NCI-H748 (cell line): Measurements from ENCODE around the gene BCAS3.
"Not testable (repeated sequence)": the region's sequence is repeated elsewhere in the genome, so short reads cannot be mapped to it uniquely, and the experiment has no call there.

Experiments used
- DNase-seq: peaks from one replicate; lab custom pipeline; 2025; ENCODE audit not compliant: unreplicated experiment; lab: John Stamatoyannopoulos, UW

Gene BCAS3

GRCh38 chr17:60989846-60990245 lies 312.2 kb downstream of the BCAS3 start:
- DNase-seq, result no peak

- DNase-seq, result no peak
These were observed 315.8 kb downstream of the BCAS3 start for GRCh38 chr17:60993497-60993896.

- no peak for DNase-seq
These were observed 318.0 kb downstream of the BCAS3 start for GRCh38 chr17:60995680-60996079.

GRCh38 chr17:61000911-61001310 lies 323.3 kb downstream of the BCAS3 start:
- DNase-seq, result no peak

GRCh38 chr17:61002316-61002736 lies 324.7 kb downstream of the BCAS3 start:
- DNase-seq, result peak; percentile 4

- no peak for DNase-seq
These were observed 327.7 kb downstream of the BCAS3 start for GRCh38 chr17:61005358-61005757.

GRCh38 chr17:61005958-61006357 lies 328.3 kb downstream of the BCAS3 start:
- not testable (repeated sequence) for DNase-seq

GRCh38 chr17:61007980-61008379 lies 330.3 kb downstream of the BCAS3 start:
- DNase-seq, result no peak

- no peak for DNase-seq
These were observed 332.0 kb downstream of the BCAS3 start for GRCh38 chr17:61009663-61010062.

- DNase-seq, result no peak
These were observed 333.1 kb downstream of the BCAS3 start for GRCh38 chr17:61010661-61011170.

- no peak for DNase-seq
These were observed 333.6 kb downstream of the BCAS3 start for GRCh38 chr17:61011251-61011650.

GRCh38 chr17:61015966-61016365 lies 338.3 kb downstream of the BCAS3 start:
- no peak for DNase-seq

- no peak for DNase-seq
These were observed 339.8 kb downstream of the BCAS3 start for GRCh38 chr17:61017317-61018006.

- no peak for DNase-seq
These were observed 341.3 kb downstream of the BCAS3 start for GRCh38 chr17:61018938-61019337.

GRCh38 chr17:61023996-61024395 lies 346.3 kb downstream of the BCAS3 start:
- no peak for DNase-seq

- no peak for DNase-seq
These were observed 349.2 kb downstream of the BCAS3 start for GRCh38 chr17:61026818-61027217.

GRCh38 chr17:61029181-61029580 lies 351.5 kb downstream of the BCAS3 start:
- DNase-seq, result no peak

GRCh38 chr17:61040666-61041065 lies 363.0 kb downstream of the BCAS3 start:
- no peak for DNase-seq

GRCh38 chr17:61042348-61042747 lies 364.7 kb downstream of the BCAS3 start:
- not testable (repeated sequence) for DNase-seq

GRCh38 chr17:61047515-61047914 lies 369.9 kb downstream of the BCAS3 start:
- DNase-seq, result no peak

GRCh38 chr17:61048376-61049106 lies 370.9 kb downstream of the BCAS3 start:
- DNase-seq, result no peak

- DNase-seq, result no peak
These were observed 375.8 kb downstream of the BCAS3 start for GRCh38 chr17:61053469-61053868.
